Measurements from ENCODE around the gene CDK19. TPM values are rescaled to one million over a fixed set of nuclear protein-coding genes. Genes with fewer than 3 reads are reported as not detected.

CDK19 gene
- total RNA-seq, 1 experiment from 2014 or later = 3.2 TPM

DNA sequence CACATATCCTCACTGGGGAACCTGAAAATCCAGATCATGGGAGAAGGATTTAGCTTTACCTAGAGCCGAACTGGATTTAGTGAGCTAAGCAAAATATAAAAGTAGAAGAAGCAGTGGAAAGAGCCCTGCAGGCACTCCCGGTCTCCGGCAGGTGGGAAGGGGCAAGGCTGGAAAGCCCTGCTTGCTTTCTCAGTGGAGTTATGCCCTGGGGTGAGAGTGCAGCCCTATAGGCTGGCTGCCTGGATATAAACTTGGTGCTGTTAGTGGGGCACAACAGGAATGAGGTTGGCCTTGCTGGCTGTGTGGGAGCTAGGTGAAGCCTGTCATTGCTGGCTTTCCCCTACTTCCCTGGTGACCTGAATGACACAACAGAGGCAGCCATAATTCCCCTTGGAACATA is 122.0 kb downstream of the CDK19 start:
- H3K27me3 ChIP-seq = no peaks in the 10 kb centered on the region
- no peak for DNase-seq
- H3K36me3 ChIP-seq = no peaks in the 10 kb centered on the region
- H3K4me3 ChIP-seq = no peak overlapping the region
- no peaks in the 10 kb centered on the region; the same call in 1 of the 2 replicates for H3K9me3 ChIP-seq

DNA sequence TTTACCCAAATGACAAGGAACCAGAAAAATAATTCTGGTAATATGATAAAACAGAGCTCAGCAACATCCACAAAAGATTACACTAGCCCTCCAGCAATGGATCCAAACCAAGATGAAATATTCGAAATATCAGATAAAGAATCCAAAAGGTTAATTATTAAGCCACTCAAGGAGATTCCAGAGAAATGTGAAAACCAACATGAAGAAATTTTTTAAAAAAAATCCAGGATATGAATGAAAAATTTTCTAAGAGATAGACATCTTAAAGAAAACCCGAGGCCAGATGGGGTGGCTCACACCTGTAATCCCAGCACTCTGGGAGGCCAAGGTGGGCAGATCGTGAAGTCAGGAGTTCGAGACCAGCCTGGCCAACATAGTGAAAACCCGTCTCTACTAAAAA is 124.4 kb downstream of the CDK19 start:
- Histone ChIP-seq H3K36me3 (no peaks in the 10 kb centered on the region), H3K4me3 (no peak overlapping the region), H3K9me3 (no peaks in the 10 kb centered on the region; the same call in 1 of the 2 replicates), H3K27me3 (no peaks in the 10 kb centered on the region)
- DNase-seq = no peak

DNA sequence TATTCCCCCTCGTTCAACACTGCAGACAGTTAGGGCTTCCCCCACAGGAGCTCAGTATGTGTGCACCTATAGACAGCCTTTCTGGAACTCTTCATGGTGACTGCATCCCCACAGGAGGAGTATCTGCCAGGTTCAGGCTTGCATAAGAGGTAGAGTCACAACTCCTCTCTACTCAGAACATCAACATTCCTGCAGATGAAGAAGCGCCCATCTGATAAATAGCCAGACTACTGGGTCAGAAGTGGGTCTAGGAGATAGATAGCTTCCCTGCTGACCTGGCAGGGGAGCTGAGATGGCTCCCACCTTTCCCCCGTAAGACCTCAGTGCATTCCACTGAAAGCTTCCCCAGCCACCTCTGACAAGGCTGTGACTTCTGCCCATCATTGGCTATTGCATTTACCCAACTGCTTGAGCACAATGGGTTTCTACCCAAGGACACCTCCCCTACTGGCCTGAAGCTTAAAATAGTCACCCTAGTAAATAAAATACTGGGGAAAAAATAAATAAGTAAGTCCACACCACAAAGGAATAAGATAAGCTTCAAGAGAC is 125.1 kb downstream of the CDK19 start:
- DNase-seq = no peak

DNA sequence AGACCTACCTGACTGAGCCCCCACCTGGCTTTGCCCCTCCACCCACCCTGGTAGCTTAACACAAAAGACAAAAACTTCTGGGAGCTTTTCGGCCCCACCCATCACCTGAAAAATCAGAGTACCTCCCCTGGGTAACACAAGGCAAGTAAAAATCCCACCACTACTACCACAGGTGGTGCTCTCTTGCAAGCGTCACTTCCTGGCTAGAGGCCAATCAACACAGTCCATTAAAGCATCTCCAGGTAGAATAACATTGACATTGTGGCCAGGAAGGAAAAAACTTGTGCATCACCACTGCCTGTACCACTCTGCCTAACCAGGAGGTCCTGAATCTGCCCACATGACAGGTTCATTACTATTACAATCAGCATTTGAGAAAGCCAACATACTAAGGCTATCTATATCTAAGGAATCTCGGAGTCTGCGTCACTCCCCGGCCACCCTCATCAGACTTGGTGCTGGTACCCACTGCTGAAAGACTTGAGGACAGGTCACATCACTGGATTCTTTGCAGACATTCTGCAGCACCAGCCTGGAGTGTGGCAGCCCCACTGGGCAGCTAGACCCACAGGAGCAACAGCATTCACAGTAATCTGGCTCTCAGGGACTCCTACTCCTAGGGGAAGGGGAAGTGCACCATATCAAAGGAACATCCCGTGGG is 125.9 kb downstream of the CDK19 start:
- DNase-seq = no peak
- Histone ChIP-seq H3K36me3 (no peaks in the 10 kb centered on the region), H3K4me3 (no peak overlapping the region), H3K27me3 (no peaks in the 10 kb centered on the region), H3K9me3 (no peaks in the 10 kb centered on the region)

More for the DNA sequence above, 125.1 kb downstream of the CDK19 start:
- H3K9me3 ChIP-seq = no peaks in the 10 kb centered on the region; the same call in 1 of the 2 replicates
- no peak overlapping the region for H3K4me3 ChIP-seq
- H3K27me3 ChIP-seq = no peaks in the 10 kb centered on the region
- no peaks in the 10 kb centered on the region for H3K36me3 ChIP-seq

DNA sequence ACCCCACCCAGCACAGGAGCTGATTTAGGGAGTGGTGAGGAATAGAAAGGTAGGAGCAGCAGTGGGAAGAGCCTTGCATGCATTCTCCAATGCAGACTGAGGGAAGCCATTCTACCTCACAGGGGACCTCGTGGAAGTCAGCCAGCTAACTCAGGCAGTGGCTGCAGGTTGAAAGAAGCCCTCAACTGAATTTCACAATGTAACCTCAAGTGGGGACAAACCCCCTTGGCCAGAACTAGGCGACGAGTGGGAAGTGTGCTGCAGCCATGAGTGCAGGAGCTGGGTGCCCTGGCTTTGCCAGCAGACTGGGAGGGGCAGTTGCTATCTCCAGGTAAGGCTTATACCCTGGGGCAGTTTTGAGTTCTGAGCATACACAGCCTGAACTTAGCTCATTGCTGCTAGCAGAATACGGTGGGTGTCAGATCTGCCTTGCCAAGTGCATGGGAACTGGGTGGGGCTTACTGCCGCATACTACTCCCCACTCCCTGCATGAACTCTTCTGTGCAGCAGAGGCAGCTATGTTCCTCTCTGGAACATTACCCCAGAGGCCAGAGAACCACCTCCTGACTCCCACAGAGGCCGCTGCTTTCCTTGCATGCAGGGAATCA is 126.5 kb downstream of the CDK19 start:
- Histone ChIP-seq H3K36me3 (no peaks in the 10 kb centered on the region), H3K9me3 (no peaks in the 10 kb centered on the region), H3K27me3 (no peaks in the 10 kb centered on the region), H3K4me3 (no peak overlapping the region)
- no peak for DNase-seq

DNA sequence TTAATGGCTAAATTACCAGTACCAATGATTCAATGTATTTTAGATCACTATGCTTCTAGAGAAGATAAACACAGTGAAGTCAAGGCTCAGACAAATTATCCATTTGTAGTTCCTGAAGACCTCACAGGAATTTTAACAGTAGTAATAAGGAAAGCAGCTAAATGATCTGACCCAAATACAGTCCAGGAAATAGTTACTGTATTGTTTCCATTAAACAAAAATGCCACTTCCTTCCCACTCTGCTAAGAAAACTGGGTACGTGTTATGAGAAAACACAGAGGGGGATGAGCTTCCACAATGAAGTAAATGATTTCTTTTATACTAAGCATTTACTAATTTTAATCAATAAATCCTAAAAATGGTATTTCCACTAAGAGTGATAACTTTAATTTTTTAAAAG is 127.9 kb downstream of the CDK19 start:
- no peak for DNase-seq
- Histone ChIP-seq H3K4me3 (no peak overlapping the region), H3K9me3 (no peaks in the 10 kb centered on the region)

DNA sequence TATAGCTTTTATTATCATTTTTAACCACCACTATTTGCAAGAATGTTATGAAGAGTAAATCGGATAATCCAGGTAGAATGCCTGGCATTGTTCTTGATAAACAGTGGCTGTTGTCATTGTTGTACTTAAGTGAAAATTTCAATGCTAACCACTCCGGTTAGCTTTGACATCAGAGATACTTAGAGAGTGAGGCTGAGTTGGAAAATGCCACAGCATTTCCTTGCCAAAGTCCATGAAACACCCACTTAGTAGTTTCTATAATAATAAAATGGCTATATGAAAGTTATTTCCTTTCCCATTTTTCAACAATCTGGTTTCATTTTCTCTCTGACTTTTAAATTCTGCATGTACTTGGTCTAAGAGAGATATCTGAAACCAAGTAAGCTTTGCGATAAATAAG is 132.0 kb downstream of the CDK19 start:
- no peaks in the 10 kb centered on the region for H3K36me3 ChIP-seq
- no peak overlapping the region for H3K4me3 ChIP-seq
- no peaks in the 10 kb centered on the region for H3K9me3 ChIP-seq
- DNase-seq = no peak
- no peaks in the 10 kb centered on the region for H3K27me3 ChIP-seq

More for the DNA sequence above, 127.9 kb downstream of the CDK19 start:
- no peaks in the 10 kb centered on the region for H3K36me3 ChIP-seq
- no peaks in the 10 kb centered on the region for H3K27me3 ChIP-seq

DNA sequence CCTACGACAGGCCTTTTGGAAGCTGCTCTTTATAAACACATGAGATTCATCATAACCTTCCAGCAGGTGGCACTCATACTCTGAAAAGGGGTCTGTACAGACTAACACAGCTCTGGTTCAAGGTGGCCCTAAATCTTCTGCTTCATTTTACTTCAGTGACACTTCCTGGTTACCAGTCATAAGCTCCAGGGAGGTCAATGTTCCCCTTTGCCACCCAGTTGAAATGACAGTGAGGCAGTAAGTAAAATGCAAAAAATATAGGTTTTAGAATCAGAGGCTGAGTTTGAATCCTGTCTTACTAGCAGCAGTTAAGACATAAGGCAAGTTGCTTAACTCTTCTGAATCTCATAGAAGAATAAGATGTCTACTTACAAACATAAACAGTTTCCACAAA is 132.8 kb downstream of the CDK19 start:
- H3K27me3 ChIP-seq = no peaks in the 10 kb centered on the region
- H3K4me3 ChIP-seq = no peak overlapping the region
- no peaks in the 10 kb centered on the region for H3K36me3 ChIP-seq
- peak; percentile 20 for DNase-seq
- H3K9me3 ChIP-seq = no peaks in the 10 kb centered on the region

DNA sequence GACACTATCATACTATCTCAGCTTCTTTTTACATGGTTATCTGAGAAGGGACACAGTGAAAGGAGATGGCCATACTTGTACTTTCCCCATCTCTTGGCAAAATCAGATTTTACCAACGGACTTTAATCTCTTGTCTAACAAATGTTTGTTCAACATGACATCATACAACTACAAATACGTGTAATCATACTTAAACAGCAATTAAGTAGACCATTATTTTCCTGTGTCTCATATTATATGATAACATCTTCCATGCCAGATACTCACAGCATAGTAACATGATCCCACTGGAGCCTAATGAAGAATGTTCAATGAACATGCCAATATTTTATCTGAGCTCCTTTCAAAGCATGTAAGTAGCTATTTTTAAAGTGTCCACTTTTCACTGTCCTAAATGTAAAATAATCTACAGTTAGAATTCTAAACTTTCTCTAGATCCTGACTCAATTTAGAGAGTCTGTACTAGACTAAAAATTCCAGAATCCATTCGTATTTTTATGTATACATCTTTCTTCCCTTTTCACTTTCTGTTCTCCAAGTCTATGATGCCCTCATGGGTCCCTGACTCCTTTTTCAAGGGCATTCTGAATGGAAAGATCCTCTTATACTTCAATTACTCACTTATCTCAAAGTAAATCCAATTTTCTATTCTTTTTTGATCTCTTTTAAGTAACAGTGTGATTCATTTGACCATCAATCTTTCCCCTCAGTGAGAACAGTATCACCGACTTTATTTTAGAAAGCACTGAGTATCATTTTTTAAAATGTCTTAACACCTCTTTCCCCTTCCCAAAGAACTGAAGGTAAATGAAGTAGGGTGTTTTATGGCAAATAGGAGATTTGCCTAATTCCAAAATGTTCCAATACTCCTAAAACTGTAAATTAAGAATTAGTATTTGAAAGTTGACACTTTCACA is 133.5 kb downstream of the CDK19 start:
- Histone ChIP-seq H3K36me3 (no peaks in the 10 kb centered on the region), H3K27me3 (no peaks in the 10 kb centered on the region), H3K4me3 (no peak overlapping the region), H3K9me3 (no peaks in the 10 kb centered on the region)
- DNase-seq = no peak

DNA sequence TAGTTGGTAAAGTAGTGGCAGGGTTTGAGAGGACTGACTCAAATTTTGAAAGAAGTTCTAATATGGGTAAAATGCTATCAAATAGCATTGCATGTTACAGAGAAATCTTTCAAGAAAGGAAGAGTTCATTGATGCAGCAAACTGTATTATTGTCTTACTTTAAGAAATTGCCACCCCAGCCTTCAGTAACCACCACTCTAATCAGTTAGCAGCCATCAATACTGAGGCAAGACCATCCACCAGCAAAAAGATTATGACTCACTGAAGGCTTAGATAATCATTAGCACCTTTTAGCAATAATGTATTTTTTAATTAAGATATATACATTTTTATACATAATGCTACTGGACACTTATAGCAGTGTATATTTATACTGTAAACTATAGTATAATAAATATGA is 138.9 kb downstream of the CDK19 start:
- H3K4me3 ChIP-seq = no peak overlapping the region
- no peaks in the 10 kb centered on the region for H3K27me3 ChIP-seq
- H3K9me3 ChIP-seq = no peaks in the 10 kb centered on the region
- H3K36me3 ChIP-seq = no peaks in the 10 kb centered on the region
- no peak for DNase-seq

DNA sequence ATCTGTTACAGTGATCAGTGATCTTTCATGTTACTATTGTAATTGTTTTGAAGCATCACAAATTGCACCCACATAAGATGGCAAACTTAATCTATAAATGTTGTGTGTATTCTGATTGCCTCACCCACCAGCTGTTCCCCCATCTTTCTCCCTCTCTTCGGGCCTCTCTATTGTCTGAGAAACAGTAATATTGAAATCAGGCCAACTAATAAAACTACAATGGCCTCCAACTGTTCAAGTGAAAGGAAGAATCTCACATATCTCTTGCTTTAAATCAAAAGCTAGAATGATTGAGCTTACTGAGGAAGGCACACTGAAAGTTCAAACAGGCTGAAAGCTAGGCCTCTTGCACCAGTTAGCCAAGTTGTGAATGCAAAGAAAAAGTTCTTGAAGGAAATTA is 141.2 kb downstream of the CDK19 start:
- H3K9me3 ChIP-seq = no peaks in the 10 kb centered on the region

DNA sequence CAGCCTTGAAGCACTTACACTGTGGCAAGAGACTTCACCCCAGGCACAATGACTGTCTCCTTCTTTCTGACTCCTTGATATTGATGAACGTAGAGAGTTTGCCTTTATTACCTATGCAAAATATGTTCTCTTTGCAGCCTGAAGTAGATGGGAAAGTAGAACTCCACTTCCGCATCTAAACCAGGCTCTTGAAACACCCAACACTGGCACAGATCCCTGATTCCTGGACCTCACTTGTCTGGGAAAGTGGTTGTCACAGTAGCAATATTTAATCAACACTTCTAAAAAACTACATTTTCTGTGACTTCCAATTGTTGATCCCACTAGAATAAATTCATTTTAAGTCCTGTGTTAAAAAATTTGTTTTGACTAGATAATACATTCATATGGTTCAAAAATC is 143.1 kb downstream of the CDK19 start:
- Histone ChIP-seq H3K4me3 (no peak overlapping the region), H3K36me3 (no peaks in the 10 kb centered on the region), H3K27me3 (no peaks in the 10 kb centered on the region), H3K9me3 (no peaks in the 10 kb centered on the region)
- DNase-seq = no peak

More for the DNA sequence above, 141.2 kb downstream of the CDK19 start:
- H3K4me3 ChIP-seq = no peak overlapping the region
- H3K27me3 ChIP-seq = no peaks in the 10 kb centered on the region
- H3K36me3 ChIP-seq = no peaks in the 10 kb centered on the region
- DNase-seq = no peak

DNA sequence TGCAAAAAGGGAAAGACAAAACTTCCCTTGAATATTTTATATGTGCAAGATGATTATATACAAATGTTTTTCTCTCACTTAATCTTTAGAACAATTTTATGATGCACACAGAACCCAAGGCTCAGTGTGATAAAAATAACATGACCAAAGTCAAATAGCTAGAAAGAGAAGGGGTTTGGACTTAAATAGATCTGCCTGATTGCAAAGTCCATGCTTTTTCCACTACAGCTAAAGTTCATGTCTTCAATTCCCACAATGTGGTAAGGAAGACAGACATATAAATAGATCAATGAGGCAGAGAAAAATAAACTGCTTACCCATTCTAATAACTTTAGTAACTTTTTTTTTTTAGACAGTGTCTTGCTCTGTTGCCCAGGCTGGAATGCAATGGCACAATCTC is 143.8 kb downstream of the CDK19 start:
- Histone ChIP-seq H3K9me3 (no peaks in the 10 kb centered on the region), H3K36me3 (no peaks in the 10 kb centered on the region), H3K4me3 (no peak overlapping the region), H3K27me3 (no peaks in the 10 kb centered on the region)
- no peak for DNase-seq

DNA sequence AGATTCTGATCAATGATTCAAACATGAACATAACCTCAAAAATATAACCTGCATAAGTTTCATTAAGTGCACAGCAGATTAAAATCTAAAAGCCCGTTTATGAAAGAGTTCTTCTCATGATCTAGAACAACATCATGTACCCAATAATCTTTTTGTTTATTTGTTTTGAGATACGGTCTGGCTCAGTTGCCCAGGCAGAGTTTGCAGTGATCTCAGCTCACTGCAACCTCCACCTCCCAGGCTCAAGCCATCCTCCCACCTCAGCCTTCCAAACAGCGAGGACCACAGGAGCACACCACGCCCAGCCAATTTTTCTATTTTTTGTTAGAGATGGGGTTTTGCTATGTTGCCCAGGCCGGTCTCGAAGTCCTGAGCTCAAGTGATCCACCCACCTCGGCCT is 149.7 kb downstream of the CDK19 start:
- no peaks in the 10 kb centered on the region for H3K27me3 ChIP-seq
- DNase-seq = no peak
- H3K36me3 ChIP-seq = no peaks in the 10 kb centered on the region
- no peak overlapping the region for H3K4me3 ChIP-seq
- H3K9me3 ChIP-seq = peaks cover 3% of the 10 kb centered on the region; the same call in 1 of the 2 replicates

DNA sequence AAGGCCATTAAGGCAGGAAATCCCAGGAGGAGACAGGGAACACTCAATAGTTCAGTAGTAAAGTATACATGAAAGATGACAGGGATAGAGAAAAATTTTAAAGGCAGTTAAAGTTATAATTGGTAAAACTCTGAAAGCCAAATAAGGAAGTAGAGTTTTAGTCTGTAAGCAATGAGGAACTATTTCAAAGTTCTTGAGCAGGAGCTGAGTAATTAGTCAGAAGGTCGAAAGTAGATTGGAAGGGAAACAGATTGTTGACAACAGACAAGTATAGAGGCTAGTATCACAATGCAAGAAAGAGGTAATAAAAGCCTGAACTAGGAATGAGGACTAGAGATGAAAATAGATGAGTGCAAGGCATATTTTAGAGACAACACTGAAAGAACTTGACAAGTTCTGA is 150.3 kb downstream of the CDK19 start:
- H3K4me3 ChIP-seq = no peak overlapping the region
- no peak for DNase-seq
- no peaks in the 10 kb centered on the region for H3K36me3 ChIP-seq
- peaks cover 3% of the 10 kb centered on the region; the same call in 1 of the 2 replicates for H3K9me3 ChIP-seq
- H3K27me3 ChIP-seq = no peaks in the 10 kb centered on the region

DNA sequence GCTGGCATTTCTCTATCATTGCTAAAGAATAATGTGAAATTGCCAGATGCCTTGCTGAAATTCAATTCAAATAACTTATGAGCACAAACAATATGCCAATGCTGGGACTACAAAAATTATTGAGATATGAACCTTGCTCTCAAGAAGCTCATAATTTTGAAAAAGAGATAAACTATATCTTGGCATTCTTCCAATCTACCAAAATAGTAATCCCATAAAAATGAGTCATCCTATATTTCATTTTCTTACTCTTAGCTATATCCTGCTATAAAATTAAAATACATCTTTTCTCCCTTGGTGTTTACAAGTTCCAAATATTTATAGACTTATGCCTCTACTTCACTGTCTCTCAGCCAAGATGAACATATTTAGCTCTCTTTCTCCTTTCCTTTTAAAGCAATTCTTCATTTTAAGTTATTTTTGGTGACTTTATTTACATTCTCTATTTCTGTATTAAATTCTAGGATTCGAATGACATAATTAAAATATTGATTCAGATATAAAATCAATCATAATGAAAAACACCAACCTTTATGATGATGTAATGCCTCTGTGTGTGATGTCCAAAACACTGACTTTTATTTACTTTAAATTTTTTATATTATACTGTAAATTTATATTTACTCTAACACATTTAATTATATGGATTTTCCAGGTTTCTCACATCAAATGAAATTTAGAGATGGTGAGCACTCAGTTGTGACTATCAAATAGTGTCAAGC is 152.6 kb downstream of the CDK19 start:
- Histone ChIP-seq H3K36me3 (no peaks in the 10 kb centered on the region), H3K27me3 (no peaks in the 10 kb centered on the region), H3K4me3 (no peak overlapping the region), H3K9me3 (peaks cover 3% of the 10 kb centered on the region; the same call in 1 of the 2 replicates)
- DNase-seq = no peak

All from MG63 (cell line).